Nephron (organoid): ENCODE measurements around the gene PIAS1.

ENCODE experiments used
- H3K27ac Mint-ChIP-seq, 3 experiments: 2 replicates each; pipeline ENCODE4 v1.8.0; 2020; ENCODE audit warnings: mixed read lengths in 3 of 3, mild to moderate bottlenecking in 2 of 3, moderate library complexity in 1 of 3
- H3K27me3 Mint-ChIP-seq: 2 replicates; pipeline ENCODE4 v1.8.0; 2021; ENCODE audit warnings: low read depth, mild to moderate bottlenecking, moderate library complexity, mixed read lengths
- H3K36me3 Mint-ChIP-seq: 2 replicates; pipeline ENCODE4 v1.8.0; 2020; ENCODE audit warnings: low read depth, mixed read lengths
- H3K4me1 Mint-ChIP-seq: 2 replicates; pipeline ENCODE4 v1.8.0; 2020; ENCODE audit warnings: mixed read lengths
- H3K4me3 Mint-ChIP-seq, 3 experiments: 2 replicates each; pipeline ENCODE4 v1.8.0; 2020; ENCODE audit warnings: mild to moderate bottlenecking in 3 of 3, mixed read lengths in 3 of 3, moderate library complexity in 2 of 3
- H3K9me3 Mint-ChIP-seq: 2 replicates; pipeline ENCODE4 v1.8.0; 2020; ENCODE audit warnings: mixed read lengths
- TF ChIP-seq, protein P1 (sequence below), 3 experiments: fragments of 200-600 bp; sonication (generic); IDR thresholded peaks; one replicate each; pipeline ENCODE4 v1.5.0; 2021; ENCODE audit warnings: antibody characterized with exemption in 3 of 3; ENCODE audit not compliant: unreplicated experiment in 3 of 3

Gene PIAS1

DNA sequence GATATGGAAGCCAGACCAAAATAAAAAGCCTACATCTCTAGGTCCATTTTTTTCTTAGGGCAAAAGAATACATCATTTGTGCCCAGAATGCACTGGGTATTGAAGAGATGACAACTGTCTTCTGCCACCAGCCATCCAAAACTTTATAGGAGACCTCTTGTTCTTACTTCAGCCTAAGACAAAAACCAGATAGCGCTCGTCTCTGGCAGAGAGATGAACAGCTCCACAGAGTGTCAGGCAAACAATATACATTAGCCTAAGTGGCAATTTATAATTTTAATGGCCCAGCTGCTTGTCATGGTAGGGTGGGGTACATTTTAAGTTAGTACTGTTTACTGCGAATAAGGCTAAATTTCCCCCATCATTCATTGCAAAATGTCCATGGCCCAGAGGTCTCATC, 38.9 kb upstream of the PIAS1 start:
- peaks cover 14% of the 10 kb centered on the region for H3K27me3 Mint-ChIP-seq
- H3K27ac Mint-ChIP-seq = no peak overlapping the region
- H3K4me1 Mint-ChIP-seq = no peaks in the 10 kb centered on the region
- peaks cover 3% of the 10 kb centered on the region for H3K9me3 Mint-ChIP-seq
- TF ChIP-seq, protein P1, sequence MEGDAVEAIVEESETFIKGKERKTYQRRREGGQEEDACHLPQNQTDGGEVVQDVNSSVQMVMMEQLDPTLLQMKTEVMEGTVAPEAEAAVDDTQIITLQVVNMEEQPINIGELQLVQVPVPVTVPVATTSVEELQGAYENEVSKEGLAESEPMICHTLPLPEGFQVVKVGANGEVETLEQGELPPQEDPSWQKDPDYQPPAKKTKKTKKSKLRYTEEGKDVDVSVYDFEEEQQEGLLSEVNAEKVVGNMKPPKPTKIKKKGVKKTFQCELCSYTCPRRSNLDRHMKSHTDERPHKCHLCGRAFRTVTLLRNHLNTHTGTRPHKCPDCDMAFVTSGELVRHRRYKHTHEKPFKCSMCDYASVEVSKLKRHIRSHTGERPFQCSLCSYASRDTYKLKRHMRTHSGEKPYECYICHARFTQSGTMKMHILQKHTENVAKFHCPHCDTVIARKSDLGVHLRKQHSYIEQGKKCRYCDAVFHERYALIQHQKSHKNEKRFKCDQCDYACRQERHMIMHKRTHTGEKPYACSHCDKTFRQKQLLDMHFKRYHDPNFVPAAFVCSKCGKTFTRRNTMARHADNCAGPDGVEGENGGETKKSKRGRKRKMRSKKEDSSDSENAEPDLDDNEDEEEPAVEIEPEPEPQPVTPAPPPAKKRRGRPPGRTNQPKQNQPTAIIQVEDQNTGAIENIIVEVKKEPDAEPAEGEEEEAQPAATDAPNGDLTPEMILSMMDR (IDR thresholded peaks at IDR 0.05; ENCODE audit: unreplicated experiment in 3 of 3) = no peak
- H3K36me3 Mint-ChIP-seq = no peaks in the 10 kb centered on the region
- H3K4me3 Mint-ChIP-seq = no peak overlapping the region

DNA sequence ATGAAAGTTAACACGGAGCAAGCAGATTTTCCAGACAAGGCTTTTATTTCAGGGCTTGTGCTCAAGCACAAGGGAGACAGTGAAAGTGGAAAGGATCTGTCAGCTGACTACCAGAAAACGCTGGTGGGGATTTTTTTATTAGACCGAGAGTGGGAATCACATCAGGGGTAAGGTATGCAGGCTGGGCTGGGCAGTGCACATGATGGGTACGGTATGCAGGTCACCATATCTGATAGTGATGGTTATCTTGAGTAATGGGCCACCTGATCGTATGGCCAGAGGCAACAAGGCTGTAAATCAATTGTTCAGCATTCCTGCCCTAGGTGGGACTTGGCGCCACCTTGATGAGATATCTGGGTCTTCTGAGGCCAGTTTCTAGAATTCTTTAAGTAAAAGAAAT, 36.9 kb upstream of the PIAS1 start:
- Mint-ChIP-seq H3K27ac (no peak overlapping the region), H3K36me3 (no peaks in the 10 kb centered on the region), H3K4me1 (no peaks in the 10 kb centered on the region), H3K9me3 (peaks cover 7% of the 10 kb centered on the region), H3K27me3 (peaks cover 10% of the 10 kb centered on the region), H3K4me3 (no peak overlapping the region)
- TF ChIP-seq, protein P1 (IDR thresholded peaks at IDR 0.05; ENCODE audit: unreplicated experiment in 3 of 3) = no peak

DNA sequence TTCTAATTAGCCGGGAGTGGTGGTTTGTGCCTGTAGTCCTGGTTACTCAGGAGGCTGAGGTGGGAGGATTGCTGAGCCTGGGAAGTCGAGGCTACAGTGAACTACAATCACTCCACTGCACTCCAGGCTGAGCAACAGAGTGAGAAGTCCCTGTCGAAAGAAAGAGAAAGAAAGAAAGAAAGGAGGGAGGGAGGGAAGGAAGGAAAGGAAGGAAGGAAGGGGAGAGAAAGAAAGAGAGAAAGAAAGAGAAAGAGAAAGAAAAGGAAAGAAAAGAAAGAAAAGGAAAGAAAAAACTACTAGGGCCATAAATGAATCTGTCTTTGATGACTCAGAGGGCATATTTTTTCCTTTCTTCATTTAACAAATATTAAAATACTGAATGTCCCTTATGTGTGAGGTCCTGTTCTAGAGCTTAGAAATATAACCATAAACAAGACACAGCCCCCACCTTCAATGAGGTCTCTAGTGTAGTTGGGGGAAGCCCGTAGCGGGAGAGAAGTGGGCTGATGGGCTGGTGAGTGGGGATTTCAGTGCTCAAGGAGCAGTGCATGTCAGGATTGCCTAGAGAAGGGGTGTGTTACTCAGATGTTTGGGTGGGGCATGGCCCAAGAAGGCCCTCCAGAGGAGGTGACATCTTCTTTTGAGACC, 35.2 kb upstream of the PIAS1 start:
- Mint-ChIP-seq H3K4me1 (no peaks in the 10 kb centered on the region), H3K9me3 (peaks cover 7% of the 10 kb centered on the region), H3K27ac (no peak overlapping the region)

DNA sequence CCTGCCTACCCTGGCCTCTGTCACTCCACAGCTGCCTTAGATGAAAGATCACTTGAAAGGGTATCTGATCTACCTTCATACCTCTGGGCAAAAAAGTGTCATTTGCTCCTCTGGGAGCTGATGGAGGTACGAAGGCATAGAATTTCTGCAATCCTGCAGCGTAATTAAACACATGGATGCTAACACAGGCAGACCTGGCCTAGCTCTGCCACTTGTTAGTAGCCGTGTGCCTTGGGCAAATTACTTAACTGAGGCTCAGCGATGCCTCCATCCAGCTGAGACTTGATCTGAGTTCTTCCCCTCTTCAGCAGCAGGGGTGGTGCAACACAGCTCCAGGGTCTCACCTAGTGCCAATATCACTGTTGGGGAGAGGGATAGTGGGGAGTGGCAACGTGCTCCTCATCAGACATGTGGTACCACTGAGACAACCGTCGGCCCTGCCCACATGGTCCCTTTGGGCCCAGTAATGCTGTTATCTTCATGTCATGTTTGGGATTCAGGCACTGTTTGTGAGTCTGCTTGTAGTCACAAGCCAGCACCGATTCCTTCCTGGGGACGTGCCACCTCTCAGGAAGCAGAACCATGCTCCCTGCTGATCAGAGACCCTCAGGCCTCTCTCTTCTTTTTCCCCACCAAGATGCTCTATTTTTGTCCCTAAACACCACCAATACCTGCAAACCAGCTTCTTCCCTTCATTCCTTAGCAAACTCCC, 34.1 kb upstream of the PIAS1 start:
- Mint-ChIP-seq H3K27me3 (peaks cover 3% of the 10 kb centered on the region), H3K9me3 (peaks cover 7% of the 10 kb centered on the region), H3K27ac (no peak overlapping the region), H3K36me3 (no peaks in the 10 kb centered on the region), H3K4me1 (no peaks in the 10 kb centered on the region), H3K4me3 (no peak overlapping the region)
- TF ChIP-seq, protein P1 (IDR thresholded peaks at IDR 0.05; ENCODE audit: unreplicated experiment in 3 of 3) = no peak

More for the DNA sequence above, 35.2 kb upstream of the PIAS1 start:
- Mint-ChIP-seq H3K27me3 (peaks cover 10% of the 10 kb centered on the region), H3K4me3 (no peak overlapping the region), H3K36me3 (no peaks in the 10 kb centered on the region)
- TF ChIP-seq, protein P1 (IDR thresholded peaks at IDR 0.05; ENCODE audit: unreplicated experiment in 3 of 3) = no peak

DNA sequence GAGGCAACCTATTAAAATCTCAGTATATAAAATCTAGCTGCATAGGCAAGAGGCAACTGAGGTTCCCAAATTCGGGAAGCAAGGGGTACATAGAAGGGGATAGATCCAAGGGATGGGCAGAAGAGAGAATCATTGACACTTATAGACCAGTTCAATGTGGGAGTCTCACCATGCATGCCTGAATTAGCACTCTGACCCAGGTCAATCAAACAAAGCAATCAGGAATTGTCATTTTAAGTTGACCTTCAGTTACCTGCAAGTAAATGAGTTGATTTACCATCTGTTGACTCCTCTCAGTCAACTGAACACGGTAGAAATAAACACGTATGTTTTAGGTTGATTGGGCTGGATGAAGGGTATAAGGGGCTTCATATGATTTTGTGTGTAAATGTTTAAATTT, 33.4 kb upstream of the PIAS1 start:
- no peaks in the 10 kb centered on the region for H3K36me3 Mint-ChIP-seq
- H3K4me1 Mint-ChIP-seq = no peaks in the 10 kb centered on the region
- H3K27me3 Mint-ChIP-seq = peaks cover 3% of the 10 kb centered on the region
- H3K9me3 Mint-ChIP-seq = peaks cover 7% of the 10 kb centered on the region
- H3K4me3 Mint-ChIP-seq = no peak overlapping the region
- TF ChIP-seq, protein P1 (IDR thresholded peaks at IDR 0.05; ENCODE audit: unreplicated experiment in 3 of 3) = no peak
- no peak overlapping the region for H3K27ac Mint-ChIP-seq

DNA sequence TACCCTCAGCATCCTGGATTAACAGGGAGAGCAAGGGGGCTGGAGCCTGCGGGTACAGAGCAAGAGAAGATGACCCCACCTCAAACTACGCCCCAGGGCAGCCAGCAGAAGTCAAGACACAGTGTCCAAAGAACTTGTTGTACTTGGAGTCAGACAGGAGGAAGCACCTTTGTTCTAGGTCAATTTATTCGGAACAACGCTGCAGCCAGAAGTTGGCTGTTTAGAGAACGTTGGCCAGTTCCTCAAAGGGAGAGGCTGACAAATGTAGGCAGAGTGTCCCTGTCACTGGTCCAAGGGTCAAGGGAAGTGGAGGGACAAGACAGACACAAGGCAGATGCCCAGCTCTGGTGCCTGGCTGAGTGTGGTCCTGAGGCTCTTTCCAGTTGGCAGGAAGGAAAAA, 32.1 kb upstream of the PIAS1 start:
- TF ChIP-seq, protein P1 (IDR thresholded peaks at IDR 0.05; ENCODE audit: unreplicated experiment in 3 of 3) = no peak
- peaks cover 7% of the 10 kb centered on the region for H3K9me3 Mint-ChIP-seq
- H3K36me3 Mint-ChIP-seq = no peaks in the 10 kb centered on the region
- H3K27me3 Mint-ChIP-seq = peaks cover 3% of the 10 kb centered on the region
- no peak overlapping the region for H3K4me3 Mint-ChIP-seq
- no peaks in the 10 kb centered on the region for H3K4me1 Mint-ChIP-seq
- H3K27ac Mint-ChIP-seq = no peak overlapping the region
